Activated B cell treated with CpG ODN at 0.5 μM for 24 hours (primary cell): ENCODE data around the gene C1QBP. TPM values are rescaled to one million over a fixed set of nuclear protein-coding genes. Genes with fewer than 3 reads are reported as not detected.

Experiments
- ATAC-seq: fragments of 200-7000 bp; cut with Tn5 transposase; one replicate; pipeline ENCODE4 v1.10.0; 2021; ENCODE audit warnings: low read depth, mild to moderate bottlenecking, moderate library complexity
- CTCF ChIA-PET: fragments of 350-600 bp; sonication (Branson Sonifier 250); formaldehyde crosslinking; loops from one replicate; lab custom pipeline; 2021; ENCODE audit warnings: antibody characterized with exemption; lab: Charles Lee
- POLR2A ChIA-PET: fragments of 350-600 bp; sonication (Branson Sonifier 250); formaldehyde crosslinking; loops from one replicate; lab custom pipeline; 2021; ENCODE audit warnings: antibody characterized with exemption; lab: Charles Lee
- DNase-seq: peaks from one replicate; pipeline ENCODE4 v3.0.0; 2022
- H3K27ac Mint-ChIP-seq: one replicate; pipeline ENCODE4 v1.8.0; 2020; ENCODE audit warnings: mixed read lengths
- H3K27me3 Mint-ChIP-seq: one replicate; pipeline ENCODE4 v1.8.0; 2021; ENCODE audit warnings: mixed read lengths
- H3K36me3 Mint-ChIP-seq: one replicate; pipeline ENCODE4 v1.8.0; 2021; ENCODE audit warnings: low read depth, mixed read lengths
- H3K4me1 Mint-ChIP-seq: one replicate; pipeline ENCODE4 v1.8.0; 2021; ENCODE audit warnings: mixed read lengths
- H3K4me3 Mint-ChIP-seq: one replicate; pipeline ENCODE4 v1.8.0; 2020; ENCODE audit warnings: mild to moderate bottlenecking, mixed read lengths
- H3K9me3 Mint-ChIP-seq: one replicate; pipeline ENCODE4 v1.8.0; 2020; ENCODE audit warnings: mixed read lengths
- intact Hi-C: fragments of 100-400 bp; cut with micrococcal nuclease; formaldehyde crosslinking; loops from one replicate; pipeline ENCODE4 v1.15.1; 2024
- total RNA-seq: library from RNA; stranded (reverse); gene quantifications from 2 replicates; pipeline ENCODE4 v1.2.3, GENCODE V29; 2022
- TF ChIP-seq, protein P1 (sequence below): fragments of 200-600 bp; IDR thresholded peaks from one replicate; pipeline ENCODE4 v1.8.0; 2022; ENCODE audit warnings: antibody characterized with exemption, mild to moderate bottlenecking

C1QBP gene, protein sequence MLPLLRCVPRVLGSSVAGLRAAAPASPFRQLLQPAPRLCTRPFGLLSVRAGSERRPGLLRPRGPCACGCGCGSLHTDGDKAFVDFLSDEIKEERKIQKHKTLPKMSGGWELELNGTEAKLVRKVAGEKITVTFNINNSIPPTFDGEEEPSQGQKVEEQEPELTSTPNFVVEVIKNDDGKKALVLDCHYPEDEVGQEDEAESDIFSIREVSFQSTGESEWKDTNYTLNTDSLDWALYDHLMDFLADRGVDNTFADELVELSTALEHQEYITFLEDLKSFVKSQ
- 160 and 177 TPM in 2 replicates for total RNA-seq

DNA sequence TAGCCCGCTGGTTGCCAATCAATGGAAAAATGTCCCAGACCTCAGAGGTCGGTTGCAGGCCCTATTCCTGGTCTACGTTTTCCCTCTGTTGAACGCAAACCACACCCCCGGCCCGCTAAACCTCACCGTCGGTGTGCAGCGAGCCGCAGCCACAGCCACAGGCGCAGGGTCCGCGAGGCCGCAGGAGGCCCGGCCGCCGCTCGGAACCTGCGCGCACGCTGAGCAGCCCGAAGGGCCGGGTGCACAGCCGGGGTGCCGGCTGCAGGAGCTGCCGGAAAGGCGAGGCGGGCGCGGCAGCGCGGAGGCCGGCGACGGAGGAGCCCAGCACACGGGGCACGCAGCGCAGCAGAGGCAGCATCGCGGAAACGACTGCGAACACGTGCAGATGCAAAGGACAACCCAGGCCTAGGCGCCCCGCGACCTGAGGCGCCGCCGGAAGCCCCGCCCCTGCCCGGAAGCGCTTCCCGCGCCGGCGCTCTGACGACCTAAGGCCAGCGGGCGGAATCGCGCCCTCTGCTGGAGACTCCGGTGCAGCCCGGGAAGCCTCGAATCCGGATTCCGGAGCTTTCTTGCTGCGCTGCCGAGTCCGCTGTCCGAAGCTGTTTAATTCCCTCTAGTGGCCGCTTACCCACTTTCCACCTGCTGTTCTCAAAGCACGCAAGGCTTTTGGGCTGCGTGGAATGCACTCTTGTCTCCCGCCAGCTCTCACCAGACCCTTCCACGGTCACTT, at the start of gene C1QBP:
Gene C1QBP, minus strand, starts transcription at position 440 of the 730 bp plus-strand sequence. Its CDS starts 82 bp downstream, at position 358.
- Mint-ChIP-seq H3K4me3 (peak within 1 kb of the TSS; percentile 83), H3K9me3 (no peaks in the 10 kb centered on the region), H3K4me1 (peaks cover 32% of the 10 kb centered on the region), H3K27ac (peak within 1 kb of the TSS; percentile 91), H3K36me3 (peaks cover 46% of the 10 kb centered on the region), H3K27me3 (no peaks in the 10 kb centered on the region)
- ChIA-PET POLR2A (interaction anchor here (0.6 to 2.5 kb wide), 13 partner anchors 10 to 203 kb away, joined by 3 to 39 read pairs (median 4); partner anchors contain the start of genes DERL2, DHX33, MIS12 and NUP88), CTCF (interaction anchor here (0.6 to 4.2 kb wide), 27 partner anchors 8 to 407 kb away, joined by 3 to 24 read pairs (median 4); partner anchors contain the start of genes DERL2, MIS12, NUP88 and RPAIN)
- intact Hi-C loops, result loop anchor here (1.0 to 2.0 kb wide), 6 partner anchors 19 to 242 kb away; partner anchors contain the start of genes DERL2, DHX33, MIS12 and RABEP1
- ATAC-seq (peak; percentile 91), DNase-seq (peak; percentile 95)
- TF ChIP-seq, protein P1, sequence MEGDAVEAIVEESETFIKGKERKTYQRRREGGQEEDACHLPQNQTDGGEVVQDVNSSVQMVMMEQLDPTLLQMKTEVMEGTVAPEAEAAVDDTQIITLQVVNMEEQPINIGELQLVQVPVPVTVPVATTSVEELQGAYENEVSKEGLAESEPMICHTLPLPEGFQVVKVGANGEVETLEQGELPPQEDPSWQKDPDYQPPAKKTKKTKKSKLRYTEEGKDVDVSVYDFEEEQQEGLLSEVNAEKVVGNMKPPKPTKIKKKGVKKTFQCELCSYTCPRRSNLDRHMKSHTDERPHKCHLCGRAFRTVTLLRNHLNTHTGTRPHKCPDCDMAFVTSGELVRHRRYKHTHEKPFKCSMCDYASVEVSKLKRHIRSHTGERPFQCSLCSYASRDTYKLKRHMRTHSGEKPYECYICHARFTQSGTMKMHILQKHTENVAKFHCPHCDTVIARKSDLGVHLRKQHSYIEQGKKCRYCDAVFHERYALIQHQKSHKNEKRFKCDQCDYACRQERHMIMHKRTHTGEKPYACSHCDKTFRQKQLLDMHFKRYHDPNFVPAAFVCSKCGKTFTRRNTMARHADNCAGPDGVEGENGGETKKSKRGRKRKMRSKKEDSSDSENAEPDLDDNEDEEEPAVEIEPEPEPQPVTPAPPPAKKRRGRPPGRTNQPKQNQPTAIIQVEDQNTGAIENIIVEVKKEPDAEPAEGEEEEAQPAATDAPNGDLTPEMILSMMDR, result peak; percentile 96

DNA sequence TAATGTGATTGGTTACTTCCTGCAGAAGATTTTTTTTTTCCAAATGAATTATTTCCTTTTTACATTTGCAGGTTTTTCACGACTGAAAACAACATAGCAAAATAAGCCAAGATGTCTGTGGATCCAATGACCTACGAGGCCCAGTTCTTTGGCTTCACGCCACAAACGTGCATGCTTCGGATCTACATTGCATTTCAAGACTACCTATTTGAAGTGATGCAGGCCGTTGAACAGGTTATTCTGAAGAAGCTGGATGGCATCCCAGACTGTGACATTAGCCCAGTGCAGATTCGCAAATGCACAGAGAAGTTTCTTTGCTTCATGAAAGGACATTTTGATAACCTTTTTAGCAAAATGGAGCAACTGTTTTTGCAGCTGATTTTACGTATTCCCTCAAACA, 49.8 kb upstream of the C1QBP start:
- TF ChIP-seq, protein P1, result no peak
- ChIA-PET POLR2A (no interaction called here), CTCF (no interaction called here)
- DNase-seq, result no peak
- Mint-ChIP-seq H3K36me3 (peaks cover 53% of the 10 kb centered on the region), H3K4me1 (peaks cover 39% of the 10 kb centered on the region), H3K9me3 (no peaks in the 10 kb centered on the region), H3K27ac (no peak overlapping the region), H3K4me3 (no peak overlapping the region), H3K27me3 (no peaks in the 10 kb centered on the region)
- no peak for ATAC-seq
- intact Hi-C loops, result loop anchor here (5.0 kb wide), 2 partner anchors 1524 to 1851 kb away; partner anchors contain the start of genes CTNS, RNASEK and SHPK

DNA sequence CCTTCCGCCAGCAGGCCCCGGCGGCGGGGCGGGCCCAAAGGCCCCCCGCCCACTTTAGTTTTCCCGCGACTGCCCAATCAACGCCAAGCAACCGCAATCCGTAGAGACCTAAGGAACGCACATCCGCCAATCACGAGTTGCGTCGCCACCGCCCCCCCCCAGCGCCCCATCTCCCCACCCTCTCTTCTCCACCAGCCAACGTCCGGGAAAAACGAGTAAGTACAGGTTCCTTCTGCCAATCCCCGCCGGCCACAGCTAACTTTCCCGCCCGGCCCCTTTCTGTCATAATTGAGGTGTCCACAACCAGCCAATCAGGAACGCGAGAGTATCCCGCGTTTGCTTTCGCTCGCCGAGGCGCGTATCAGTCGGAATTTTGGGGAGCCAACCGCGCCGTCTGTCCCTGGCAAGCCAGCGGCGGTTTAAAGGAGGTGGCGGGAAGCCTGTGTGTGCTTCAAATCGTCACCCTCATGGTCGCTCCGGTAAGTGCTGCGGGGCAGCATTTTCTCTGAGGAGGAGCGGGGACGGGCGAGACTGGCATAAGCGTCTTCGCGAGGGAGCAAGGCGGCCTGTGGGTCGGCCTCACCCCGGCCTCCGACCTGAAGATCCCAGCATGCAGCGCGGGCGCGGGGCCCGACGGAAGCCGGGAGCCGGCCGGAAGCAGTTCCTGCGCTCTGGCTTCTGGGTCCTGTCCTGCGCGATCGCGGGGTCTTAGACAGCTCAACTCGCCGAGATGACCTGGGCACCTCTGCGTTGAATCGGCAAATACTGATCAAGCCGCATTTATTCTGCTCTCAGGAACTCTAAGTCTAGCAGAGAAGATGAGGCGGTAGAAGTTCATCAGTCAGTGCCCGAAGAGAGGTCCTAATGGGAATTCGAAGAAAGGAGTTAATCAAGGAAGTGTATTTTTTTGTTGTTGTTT, 47.5 kb upstream of the C1QBP start, which contains the start of gene MIS12:
Gene MIS12, plus strand, starts transcription at position 361 of the 919 bp plus-strand sequence. CDS start 2,297 bp downstream, outside the sequence.
- H3K27ac Mint-ChIP-seq, result peak within 1 kb of the TSS; percentile 98
- intact Hi-C loops, result loop anchor here (1.0 to 5.0 kb wide), 8 partner anchors 15 to 1849 kb away; partner anchors contain the start of genes ARRB2, C1QBP, CTNS and KIAA0753

More for the DNA sequence above, 47.5 kb upstream of the C1QBP start, which contains the start of gene MIS12:
- Mint-ChIP-seq H3K27me3 (no peaks in the 10 kb centered on the region), H3K9me3 (no peaks in the 10 kb centered on the region), H3K4me1 (peaks cover 43% of the 10 kb centered on the region), H3K4me3 (peak within 1 kb of the TSS; percentile 94), H3K36me3 (peaks cover 74% of the 10 kb centered on the region)
- DNase-seq, result peak; percentile 84
- ChIA-PET POLR2A (interaction anchor here (0.6 to 4.3 kb wide), 24 partner anchors 8 to 1507 kb away, joined by 3 to 78 read pairs (median 4); partner anchors contain the start of genes C1QBP, DHX33, NLRP1 and NUP88), CTCF (interaction anchor here (1.6 kb wide), 1 partner anchor 47 kb away, joined by 4 read pairs; the partner anchor contains the start of gene C1QBP)
- ATAC-seq, result peak; percentile 87
- TF ChIP-seq, protein P1, result no peak
